GM12878 (cell line): ENCODE results near the gene PDZD8.

ENCODE experiments used
- BCL3 ChIP-seq: IDR thresholded peaks from 2 replicates; pipeline ENCODE4 v1.6.1; 2011; ENCODE audit warnings: borderline replicate concordance, low read depth, mild to moderate bottlenecking, moderate library complexity, low read length; ENCODE audit not compliant: insufficient read depth, poor library complexity, severe bottlenecking
- BRCA1 ChIP-seq: IDR thresholded peaks from 2 replicates; pipeline ENCODE4 v1.6.1; 2011; ENCODE audit warnings: low read depth, low read length, improper control_type of control experiment
- CHD1 ChIP-seq: IDR thresholded peaks from 2 replicates; pipeline ENCODE4 v1.6.1; 2012; ENCODE audit warnings: low read depth, low read length, improper control_type of control experiment
- CREM ChIP-seq: IDR thresholded peaks from 2 replicates; pipeline ENCODE4 v1.6.1; 2014; ENCODE audit warnings: antibody characterized with exemption, low read depth
- CTCF ChIP-seq, 3 experiments: IDR thresholded peaks in 2 of 3; conservative IDR thresholded peaks in 1 of 3; 2 replicates each; pipeline ENCODE4 v1.5.1; 2011; ENCODE audit warnings: low read depth in 3 of 3, low read length in 3 of 3, mild to moderate bottlenecking in 3 of 3, control low read depth in 2 of 3, moderate library complexity in 2 of 3, inconsistent platforms in 1 of 3, mixed read lengths in 1 of 3; ENCODE audit not compliant: control insufficient read depth in 2 of 3, insufficient read depth in 1 of 3; ENCODE audit errors: extremely low read depth in 1 of 3
- GABPA ChIP-seq: IDR thresholded peaks from 2 replicates; pipeline ENCODE4 v1.6.1; 2014; ENCODE audit warnings: antibody characterized with exemption, low read depth, mild to moderate bottlenecking, inconsistent platforms
- KDM1A ChIP-seq: fragments of 200-600 bp; sonication (generic); IDR thresholded peaks from 2 replicates; pipeline ENCODE4 v1.6.1; 2016; ENCODE audit warnings: borderline replicate concordance
- RAD21 ChIP-seq: IDR thresholded peaks from 2 replicates; pipeline ENCODE4 v1.6.1; 2011; ENCODE audit warnings: mild to moderate bottlenecking, low read depth, low read length, moderate library complexity; ENCODE audit not compliant: insufficient read depth
- TAF1 ChIP-seq: IDR thresholded peaks from 2 replicates; pipeline ENCODE4 v1.6.1; 2011; ENCODE audit warnings: mild to moderate bottlenecking, low read depth, low read length, borderline replicate concordance
- USF2 ChIP-seq: IDR thresholded peaks from 2 replicates; pipeline ENCODE4 v1.6.1; 2011; ENCODE audit warnings: low read depth, low read length, improper control_type of control experiment, borderline replicate concordance
- ZNF207 ChIP-seq: fragments of 450-650 bp; IDR thresholded peaks from 2 replicates; pipeline ENCODE4 v1.6.1; 2014; ENCODE audit warnings: antibody characterized with exemption, mild to moderate bottlenecking, borderline replicate concordance

- TF ChIP-seq KDM1A (no peak), BCL3 (no peak), GABPA (no peak), ZNF207 (no peak), TAF1 (no peak), USF2 (no peak), RAD21 (no peak), BRCA1 (no peak), CREM (no peak), CTCF (IDR thresholded peaks at IDR 0.05 in 2 of 3, conservative IDR thresholded peaks at IDR 0.05 in 1 of 3; ENCODE audit: control insufficient read depth in 2 of 3, extremely low read depth in 1 of 3, insufficient read depth in 1 of 3, low read depth in 3 of 3, low read length in 3 of 3) (no peak), CHD1 (no peak)
Observed at GRCh38 chr10:117360994-117361667, 14.1 kb downstream of the PDZD8 start.
